ENCODE results near the gene NPFF. TPM values are rescaled to one million over a fixed set of nuclear protein-coding genes. Genes with fewer than 3 reads are reported as not detected.
A peak's percentile ranks its signal among the peaks of the same experiment; 100 is the strongest.
"Not testable (repeated sequence)": the region's sequence is repeated elsewhere in the genome, so short reads cannot be mapped to it uniquely, and the experiment has no call there.

NPFF gene
- total RNA-seq: not detected in 3 replicates

DNA sequence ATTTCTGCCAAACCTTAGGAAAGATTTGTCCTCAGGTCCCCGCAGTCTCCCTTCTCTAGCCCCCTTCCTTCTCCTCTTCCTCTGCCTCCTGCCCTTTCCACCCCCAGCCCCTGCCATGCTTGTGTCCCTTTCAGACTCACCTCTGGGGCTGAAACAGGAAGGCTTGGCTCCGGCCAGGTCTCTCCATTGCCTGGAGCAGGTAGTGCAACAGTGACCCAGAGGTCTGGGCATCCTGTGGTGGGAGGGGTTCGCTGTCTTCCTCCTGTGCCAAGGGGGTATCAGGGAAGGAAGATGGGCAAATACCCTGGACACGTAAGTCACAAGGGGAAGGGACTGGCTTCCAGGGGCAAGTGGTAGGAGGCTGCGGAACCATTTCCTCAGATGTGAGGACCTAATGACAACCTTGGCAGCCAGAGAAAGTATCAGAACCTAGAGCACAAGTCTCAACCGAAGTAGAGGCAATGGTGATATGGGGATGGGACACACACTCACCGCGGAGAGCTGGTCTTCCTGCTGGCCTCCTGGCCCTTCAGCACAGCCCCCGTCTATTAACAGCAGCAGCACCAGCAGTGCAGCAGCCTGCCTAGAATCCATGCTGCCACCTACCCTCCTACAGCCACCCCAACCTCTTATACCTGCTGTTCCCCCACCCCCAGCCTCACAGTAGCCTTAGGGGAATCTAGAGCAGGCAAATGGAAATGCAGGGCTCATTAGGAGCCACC, at the start of gene NPFF:
TSS of gene NPFF (minus strand) at position 604 of the 722 bp plus-strand sequence. CDS start at position 594, 10 bp downstream.
- Mint-ChIP-seq H3K36me3 (peaks cover 8% of the 10 kb centered on the region), H3K27me3 (ENCODE audit: low read depth) (no peaks in the 10 kb centered on the region), H3K4me3 (no peak within 1 kb of the TSS), H3K27ac (peak within 1 kb of the TSS; percentile 4), H3K9me3 (no peaks in the 10 kb centered on the region), H3K4me1 (peaks cover 6% of the 10 kb centered on the region)
- TF ChIP-seq CTCF (IDR thresholded peaks at IDR 0.05; ENCODE audit: unreplicated experiment): no peak
- DNase-seq (ENCODE audit: low spot score in 2 of 2, unreplicated experiment in 2 of 2): no peak

DNA sequence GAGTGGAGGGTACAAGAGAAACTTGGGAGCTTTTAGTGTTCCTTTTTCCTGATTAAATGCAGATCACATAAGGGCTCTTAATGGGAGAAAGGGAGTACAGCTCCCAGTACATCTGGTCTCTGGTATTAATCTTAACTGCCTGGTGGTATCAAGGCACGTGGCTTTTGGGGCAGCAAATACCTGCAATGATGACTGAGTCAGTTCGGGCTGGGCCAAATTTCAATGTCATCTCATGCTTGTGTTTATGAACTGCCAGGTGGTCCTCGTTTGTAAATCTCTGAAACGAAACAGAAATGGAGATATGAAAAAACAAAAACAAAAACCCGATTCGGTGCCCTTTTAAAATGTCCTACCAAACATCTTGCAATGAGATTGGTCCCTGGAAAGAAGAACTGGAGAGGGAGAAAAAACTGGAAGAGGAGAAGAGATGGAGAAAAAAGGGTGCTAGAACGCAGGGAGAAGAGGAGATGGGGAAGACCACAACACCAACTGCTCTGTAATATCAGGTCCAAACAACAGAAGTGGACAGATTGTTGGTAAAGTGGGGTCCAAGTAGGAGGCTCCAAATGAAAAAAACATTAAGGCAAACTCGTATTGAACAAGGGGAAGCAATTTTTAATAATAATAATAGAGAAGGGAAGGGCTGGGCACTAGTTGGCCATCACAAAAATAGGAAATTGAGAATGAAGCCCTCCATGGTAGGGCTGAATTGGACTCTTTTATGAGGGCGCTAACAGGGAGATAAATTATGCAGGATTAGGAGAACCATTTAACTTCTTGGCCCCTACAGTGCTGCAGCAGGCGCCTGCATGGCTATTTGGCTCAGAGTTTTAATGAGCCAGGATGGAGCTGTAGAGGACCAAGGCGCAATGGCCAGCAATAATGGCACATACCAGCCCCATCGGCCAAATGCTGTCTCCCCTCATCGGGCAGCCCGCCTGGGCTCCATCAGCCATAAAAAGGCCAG, 45.4 kb upstream of the NPFF start:
- H3K4me3 Mint-ChIP-seq: no peak overlapping the region
- no peak for DNase-seq (ENCODE audit: low spot score in 2 of 2, unreplicated experiment in 2 of 2)
- TF ChIP-seq CTCF (IDR thresholded peaks at IDR 0.05; ENCODE audit: unreplicated experiment): no peak
- no peaks in the 10 kb centered on the region for H3K27me3 Mint-ChIP-seq (ENCODE audit: low read depth)
- no peaks in the 10 kb centered on the region for H3K4me1 Mint-ChIP-seq
- H3K9me3 Mint-ChIP-seq: no peaks in the 10 kb centered on the region
- H3K27ac Mint-ChIP-seq: no peak overlapping the region
- H3K36me3 Mint-ChIP-seq: peaks cover 26% of the 10 kb centered on the region

DNA sequence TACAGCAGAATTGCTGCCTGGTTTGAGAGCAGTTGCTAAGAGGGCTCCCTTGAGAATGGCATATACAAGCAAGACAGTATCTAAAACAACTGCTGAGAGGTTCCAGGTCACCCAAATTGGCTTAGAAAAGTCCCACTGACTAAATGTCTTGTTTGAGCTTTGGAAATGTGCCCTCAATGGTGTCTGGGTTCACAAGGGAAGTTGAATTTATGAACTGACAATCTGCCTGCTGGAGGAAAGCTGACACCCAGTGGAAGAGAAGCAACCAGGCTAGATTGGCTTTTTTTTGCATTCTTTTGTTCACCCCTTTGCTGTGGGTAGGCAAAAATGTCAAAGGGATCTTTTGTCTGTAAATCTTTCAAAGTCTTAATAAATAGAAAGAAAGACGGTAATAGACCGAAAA, 44.6 kb upstream of the NPFF start:
- Mint-ChIP-seq H3K4me1 (no peaks in the 10 kb centered on the region), H3K4me3 (no peak overlapping the region), H3K9me3 (no peaks in the 10 kb centered on the region), H3K27ac (no peak overlapping the region), H3K27me3 (ENCODE audit: low read depth) (no peaks in the 10 kb centered on the region), H3K36me3 (peaks cover 28% of the 10 kb centered on the region)
- TF ChIP-seq CTCF (IDR thresholded peaks at IDR 0.05; ENCODE audit: unreplicated experiment): no peak
- DNase-seq (ENCODE audit: low spot score in 2 of 2, unreplicated experiment in 2 of 2): no peak

DNA sequence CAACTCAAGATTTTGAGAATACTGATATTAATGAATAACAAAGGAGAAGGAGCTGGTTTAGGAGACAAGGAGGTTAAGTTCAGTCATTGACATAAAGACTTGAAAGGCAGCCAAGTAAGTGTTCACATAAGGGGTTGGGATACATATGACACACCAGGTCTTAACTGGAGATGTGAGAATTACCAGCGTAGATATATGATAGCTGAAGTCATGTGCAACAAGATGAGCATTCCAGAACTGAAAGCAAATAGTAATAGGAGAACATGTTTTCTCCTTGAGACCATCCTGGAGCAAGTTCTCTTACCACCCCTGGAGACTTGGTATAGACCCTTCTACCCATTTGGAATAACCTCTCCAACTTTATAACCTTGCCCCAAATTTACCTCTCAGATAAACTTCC, 43.3 kb upstream of the NPFF start:
- no peaks in the 10 kb centered on the region for H3K4me1 Mint-ChIP-seq
- H3K27ac Mint-ChIP-seq: no peak overlapping the region
- no peaks in the 10 kb centered on the region for H3K27me3 Mint-ChIP-seq (ENCODE audit: low read depth)
- H3K9me3 Mint-ChIP-seq: no peaks in the 10 kb centered on the region
- no peak for TF ChIP-seq CTCF (IDR thresholded peaks at IDR 0.05; ENCODE audit: unreplicated experiment)
- peaks cover 28% of the 10 kb centered on the region for H3K36me3 Mint-ChIP-seq
- DNase-seq (ENCODE audit: low spot score in 2 of 2, unreplicated experiment in 2 of 2): no peak
- H3K4me3 Mint-ChIP-seq: no peak overlapping the region

DNA sequence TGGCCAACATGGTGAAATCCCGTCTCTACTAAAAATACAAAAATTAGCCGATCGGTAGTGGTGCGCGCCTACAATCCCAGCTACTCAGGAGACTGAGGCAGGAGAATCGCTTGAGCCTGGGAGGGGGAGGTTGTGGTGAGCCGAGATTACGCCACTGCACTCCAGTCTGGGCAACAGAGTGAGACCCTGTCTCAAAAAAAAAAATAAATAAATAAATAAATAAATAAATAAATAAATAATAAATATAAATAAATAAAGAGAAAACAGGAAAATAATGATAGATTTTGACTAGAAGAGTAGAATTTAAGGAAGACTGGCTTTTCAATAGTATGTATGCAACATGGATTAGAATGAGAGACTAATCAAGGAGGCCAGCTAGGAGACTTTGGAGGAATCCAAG, 42.8 kb upstream of the NPFF start:
- not testable (repeated sequence) for H3K27ac Mint-ChIP-seq; H3K4me3 Mint-ChIP-seq; H3K27me3 Mint-ChIP-seq (ENCODE audit: low read depth); H3K4me1 Mint-ChIP-seq; H3K9me3 Mint-ChIP-seq; DNase-seq (ENCODE audit: low spot score in 2 of 2, unreplicated experiment in 2 of 2)
- peaks cover 28% of the 10 kb centered on the region for H3K36me3 Mint-ChIP-seq

- H3K27me3 Mint-ChIP-seq (ENCODE audit: low read depth); H3K27ac Mint-ChIP-seq; DNase-seq (ENCODE audit: low spot score in 2 of 2, unreplicated experiment in 2 of 2); H3K4me3 Mint-ChIP-seq; H3K4me1 Mint-ChIP-seq; H3K9me3 Mint-ChIP-seq: not testable (repeated sequence)
- H3K36me3 Mint-ChIP-seq: peaks cover 28% of the 10 kb centered on the region
Observed at GRCh38 chr12:53548354-53548753, 41.1 kb upstream of the NPFF start.

Measured in mesothelial cell of epicardium (in vitro differentiated cells).